ENCODE results near the gene IPO11.
"Not testable (repeated sequence)": the region's sequence is repeated elsewhere in the genome, so short reads cannot be mapped to it uniquely, and the experiment has no call there.

IPO11 gene

GRCh38 chr5:62606878-62607277 is 194.3 kb downstream of the IPO11 start:
- DNase-seq = peak; percentile 2

- no peak for DNase-seq
Observed at GRCh38 chr5:62607615-62608014, 195.1 kb downstream of the IPO11 start.

- DNase-seq = no peak
Observed at GRCh38 chr5:62608529-62609511, 196.3 kb downstream of the IPO11 start.

GRCh38 chr5:62614355-62614754 is 201.8 kb downstream of the IPO11 start:
- DNase-seq = no peak

- DNase-seq = no peak
Observed at GRCh38 chr5:62616615-62617277, 204.2 kb downstream of the IPO11 start.

- DNase-seq = no peak
Observed at GRCh38 chr5:62617943-62618342, 205.4 kb downstream of the IPO11 start.

- DNase-seq = no peak
Observed at GRCh38 chr5:62620761-62621160, 208.2 kb downstream of the IPO11 start.

GRCh38 chr5:62621280-62621679 is 208.7 kb downstream of the IPO11 start:
- DNase-seq = no peak

GRCh38 chr5:62623271-62623670 is 210.7 kb downstream of the IPO11 start:
- DNase-seq = no peak

GRCh38 chr5:62624436-62624835 is 211.9 kb downstream of the IPO11 start:
- DNase-seq = not testable (repeated sequence)

GRCh38 chr5:62626534-62626933 is 214.0 kb downstream of the IPO11 start:
- DNase-seq = no peak

- DNase-seq = no peak
Observed at GRCh38 chr5:62627121-62627520, 214.6 kb downstream of the IPO11 start.

- no peak for DNase-seq
Observed at GRCh38 chr5:62627901-62628300, 215.3 kb downstream of the IPO11 start.

GRCh38 chr5:62631909-62632580 is 219.5 kb downstream of the IPO11 start:
- DNase-seq = no peak

- DNase-seq = no peak
Observed at GRCh38 chr5:62633243-62633642, 220.7 kb downstream of the IPO11 start.

GRCh38 chr5:62640446-62640845 is 227.9 kb downstream of the IPO11 start:
- DNase-seq = no peak

- DNase-seq = no peak
Observed at GRCh38 chr5:62642468-62642867, 229.9 kb downstream of the IPO11 start.

GRCh38 chr5:62643556-62644451 is 231.2 kb downstream of the IPO11 start:
- DNase-seq = no peak

GRCh38 chr5:62645223-62645622 is 232.7 kb downstream of the IPO11 start:
- no peak for DNase-seq

- DNase-seq = no peak
Observed at GRCh38 chr5:62647241-62647640, 234.7 kb downstream of the IPO11 start.

- no peak for DNase-seq
Observed at GRCh38 chr5:62649025-62649424, 236.5 kb downstream of the IPO11 start.

- DNase-seq = no peak
Observed at GRCh38 chr5:62649476-62650113, 237.0 kb downstream of the IPO11 start.
